Fibroblast of skin of left biceps (primary cell): Measurements from ENCODE around the gene CFHR5.
"Not testable (repeated sequence)": the region's sequence is repeated elsewhere in the genome, so short reads cannot be mapped to it uniquely, and the experiment has no call there.

ENCODE experiments used
- DNase-seq, 2 experiments: peaks; one replicate each; pipeline ENCODE4 v3.0.0-alpha.2; 2013; ENCODE audit warnings: low read depth in 2 of 2

The CFHR5 gene

DNA sequence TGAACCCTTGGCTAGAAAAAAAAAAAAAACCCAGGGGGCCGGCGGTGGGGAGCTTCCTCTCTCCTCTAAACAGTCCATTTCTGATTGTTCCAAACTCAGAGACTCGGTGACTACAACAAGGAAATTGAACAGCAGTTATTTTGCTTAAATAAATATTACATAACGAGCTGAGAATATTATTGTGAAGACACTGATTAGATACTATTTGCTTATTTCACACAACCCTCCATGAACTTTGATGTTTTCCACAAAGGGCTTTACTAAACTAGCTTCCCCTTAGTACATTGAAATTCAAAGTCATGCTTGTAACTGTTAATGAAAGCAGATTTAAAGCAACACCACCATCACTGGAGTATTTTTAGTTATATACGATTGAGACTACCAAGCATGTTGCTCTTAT lies at the start of gene CFHR5:
Gene CFHR5, plus strand, starts transcription at position 279 of the 400 bp plus-strand sequence. Its CDS starts 109 bp downstream, at position 388.
- no peak for DNase-seq

DNA sequence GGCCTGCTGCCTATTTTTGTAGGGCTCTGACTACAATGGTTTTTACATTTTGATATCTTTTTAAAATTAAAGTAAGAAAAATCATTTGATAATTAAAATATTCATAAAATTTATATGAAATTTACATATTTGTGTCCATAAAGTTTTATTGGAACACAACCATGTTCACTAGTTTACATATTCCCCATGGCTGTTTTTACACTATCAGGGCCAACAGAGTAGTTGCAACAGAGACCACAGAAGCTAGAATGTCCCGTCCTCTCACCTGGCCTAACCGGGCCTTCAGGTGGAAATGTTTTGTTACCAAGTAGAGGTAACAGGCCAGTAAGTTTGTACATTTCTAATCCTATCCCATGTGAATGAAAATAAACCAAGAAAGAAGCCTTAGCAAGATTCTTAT lies 44.5 kb upstream of the CFHR5 start:
- DNase-seq, result not testable (repeated sequence)

DNA sequence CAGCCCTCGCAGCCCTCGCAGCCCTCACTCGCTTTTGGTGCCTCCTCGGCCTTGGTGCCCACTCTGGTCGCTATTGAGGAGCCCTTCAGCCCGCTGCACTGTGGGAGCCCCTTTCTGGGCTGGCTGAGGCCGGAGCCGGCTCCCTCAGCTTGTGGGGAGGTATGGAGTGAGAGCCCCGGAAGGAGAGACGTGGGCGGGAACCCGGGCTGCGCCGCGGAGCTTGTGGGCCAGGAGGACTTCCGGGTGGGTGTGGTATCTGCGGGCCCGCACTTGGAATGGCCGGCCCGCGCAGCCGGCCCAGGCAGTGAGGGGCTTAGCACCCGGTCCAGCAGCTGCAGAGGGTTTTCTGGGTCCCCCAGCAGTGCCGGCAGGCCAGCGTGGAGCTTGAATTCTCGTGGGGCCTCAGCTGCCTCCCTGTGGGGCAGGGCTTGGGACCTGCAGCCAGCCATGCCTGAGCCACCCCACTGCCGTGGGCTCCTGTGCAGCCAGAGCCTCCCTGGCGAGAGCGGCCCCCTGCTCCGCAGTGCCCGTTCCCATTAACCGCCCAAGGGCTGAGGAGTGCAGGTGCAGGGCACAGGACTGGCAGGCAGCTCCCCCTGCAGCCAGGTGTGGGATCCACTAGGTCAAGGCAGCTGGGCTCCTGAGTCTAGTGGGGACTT lies 43.7 kb upstream of the CFHR5 start:
- DNase-seq, result no peak

DNA sequence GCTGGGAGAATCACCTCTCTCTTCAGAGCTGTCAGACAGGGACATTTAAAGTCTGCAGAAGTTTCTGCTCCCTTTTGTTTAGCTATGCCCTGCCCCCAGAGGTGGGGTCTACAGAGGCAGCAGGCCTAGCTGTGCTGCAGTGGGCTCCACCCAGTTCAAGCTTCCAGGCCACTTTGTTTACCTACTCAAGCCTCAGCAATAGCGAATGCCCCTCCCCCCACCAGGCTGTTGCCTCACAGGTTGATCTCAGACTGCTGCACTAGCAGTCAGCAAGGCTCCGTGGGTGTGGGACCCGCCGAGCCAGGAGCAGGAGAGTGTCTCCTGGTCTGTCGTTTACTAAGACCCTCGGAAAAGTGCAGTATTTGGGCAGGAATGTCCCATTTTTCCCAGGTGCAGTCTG lies 35.9 kb upstream of the CFHR5 start:
- DNase-seq, result not testable (repeated sequence)

DNA sequence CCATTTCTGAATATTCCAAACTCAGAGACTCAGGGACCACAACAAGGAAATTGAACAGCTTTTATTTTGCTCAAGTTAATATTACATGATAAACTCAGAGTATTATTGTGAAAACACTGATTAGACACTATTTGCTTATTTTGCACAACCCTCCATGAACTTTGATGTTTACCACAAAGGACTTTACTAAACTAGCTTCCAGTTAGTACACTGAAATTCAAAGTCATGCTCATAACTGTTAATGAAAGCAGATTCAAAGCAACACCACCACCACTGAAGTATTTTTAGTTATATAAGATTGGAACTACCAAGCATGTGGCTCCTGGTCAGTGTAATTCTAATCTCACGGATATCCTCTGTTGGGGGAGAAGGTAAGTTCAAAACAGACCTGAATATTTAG lies 33.8 kb upstream of the CFHR5 start, which contains the start of gene CFHR2:
Gene CFHR2, plus strand, starts transcription at position 171 of the 400 bp plus-strand sequence. Its CDS starts 143 bp downstream, at position 314.
- not testable (repeated sequence) for DNase-seq

DNA sequence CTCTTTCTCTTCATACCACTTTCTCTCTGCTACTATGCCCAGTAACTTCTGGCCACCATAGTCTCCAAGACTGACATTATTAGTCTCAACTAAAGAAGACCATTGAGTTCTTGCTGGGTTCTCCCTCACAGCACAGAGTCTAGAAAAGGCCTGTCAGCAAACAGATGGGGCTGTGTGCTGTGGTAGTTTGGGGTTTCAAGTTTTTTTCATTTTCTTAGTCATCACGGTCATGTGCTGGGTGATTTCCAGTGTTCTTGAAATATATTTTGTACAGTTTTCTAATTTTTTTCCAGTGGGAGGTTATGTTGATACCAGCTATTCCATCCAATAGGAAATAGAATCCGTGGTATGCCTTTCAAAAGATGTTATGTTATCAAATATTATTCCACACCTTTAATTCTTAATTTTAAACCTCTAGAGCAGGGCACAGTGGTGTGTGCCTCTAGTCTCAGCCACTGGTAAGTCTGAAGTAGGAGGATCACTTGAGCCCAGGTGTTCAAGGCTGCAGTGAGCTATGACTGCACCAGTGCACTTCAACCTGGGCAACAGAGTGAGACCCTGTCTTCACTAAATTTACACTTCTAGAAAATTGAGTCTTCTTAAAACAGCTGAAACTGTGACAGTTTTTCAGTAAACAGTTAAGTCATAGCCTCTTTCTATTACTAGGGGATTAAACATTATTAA lies 25.5 kb upstream of the CFHR5 start:
- no peak for DNase-seq

DNA sequence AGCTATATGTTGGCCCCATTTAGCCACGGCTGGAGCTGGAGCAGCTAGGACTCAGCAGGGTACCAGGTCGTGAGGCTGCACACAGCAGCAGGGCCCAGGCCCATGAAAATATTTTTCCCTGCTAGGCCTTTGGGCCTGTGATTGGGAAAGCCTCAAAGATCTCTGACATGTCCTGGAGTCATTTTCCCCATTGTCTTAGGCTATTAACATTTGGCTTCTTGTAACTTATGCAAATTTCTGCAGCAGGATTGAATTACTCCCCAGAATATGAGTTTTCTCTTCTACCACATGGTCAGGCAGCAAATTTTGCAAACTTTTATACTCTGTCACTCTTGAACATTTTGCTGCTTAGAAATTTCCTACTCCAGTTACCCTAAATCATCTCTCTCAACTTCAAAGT lies 22.6 kb upstream of the CFHR5 start:
- DNase-seq, result no peak

DNA sequence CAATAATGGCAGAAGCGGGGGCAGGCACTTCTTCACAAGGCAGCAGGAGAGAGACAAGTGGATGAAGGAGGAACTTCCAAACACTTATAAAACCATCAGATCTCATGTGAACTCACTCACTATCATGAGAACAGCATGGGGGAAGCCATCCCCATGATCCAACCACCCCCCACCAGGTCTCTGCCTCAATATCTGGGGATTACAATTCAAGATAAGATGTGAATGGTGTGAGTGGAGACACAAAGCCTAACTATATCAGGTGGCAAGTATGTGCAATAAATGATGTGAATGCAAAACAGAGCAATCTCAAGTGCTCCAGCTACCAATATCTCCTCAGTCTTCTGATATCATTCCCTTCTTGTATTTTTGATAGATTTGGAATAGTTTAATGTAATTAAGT lies 21.4 kb upstream of the CFHR5 start:
- no peak for DNase-seq

DNA sequence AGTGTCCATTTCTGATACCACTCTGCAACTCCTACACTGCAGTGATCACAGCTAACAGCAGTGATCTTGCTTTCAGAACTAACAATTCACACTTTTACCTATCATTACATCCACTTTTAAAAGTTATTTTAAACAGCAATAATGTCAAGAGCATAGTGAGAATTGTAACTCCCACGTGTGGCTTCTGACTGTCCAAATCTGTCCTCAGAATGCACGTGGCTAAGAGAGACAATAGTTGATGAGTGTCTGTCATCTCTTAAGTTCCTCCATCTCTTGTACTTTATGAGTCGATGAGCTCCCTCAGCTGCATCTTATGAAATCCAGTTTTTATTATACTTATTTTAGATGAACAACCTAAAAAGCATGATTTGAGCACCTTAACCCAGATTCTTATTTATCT lies 16.5 kb upstream of the CFHR5 start:
- no peak for DNase-seq

DNA sequence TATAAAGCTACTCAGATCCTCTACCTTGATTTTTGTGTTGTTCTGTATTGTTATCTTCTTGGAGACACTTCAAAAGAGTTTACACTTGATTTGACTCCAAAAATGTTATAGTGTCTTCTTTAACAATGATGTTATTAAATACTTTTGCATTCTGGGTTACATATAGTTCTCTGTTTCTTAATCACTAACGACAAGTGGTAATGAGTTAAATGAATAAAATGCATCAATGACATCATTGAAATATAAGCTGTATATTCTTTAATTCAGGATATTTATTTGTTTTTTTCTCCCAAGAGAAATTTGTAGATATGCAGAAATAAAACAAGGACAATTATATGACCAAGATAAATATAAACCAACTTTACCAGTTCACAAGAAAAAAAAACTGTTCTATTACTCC lies 7.2 kb upstream of the CFHR5 start:
- no peak for DNase-seq

DNA sequence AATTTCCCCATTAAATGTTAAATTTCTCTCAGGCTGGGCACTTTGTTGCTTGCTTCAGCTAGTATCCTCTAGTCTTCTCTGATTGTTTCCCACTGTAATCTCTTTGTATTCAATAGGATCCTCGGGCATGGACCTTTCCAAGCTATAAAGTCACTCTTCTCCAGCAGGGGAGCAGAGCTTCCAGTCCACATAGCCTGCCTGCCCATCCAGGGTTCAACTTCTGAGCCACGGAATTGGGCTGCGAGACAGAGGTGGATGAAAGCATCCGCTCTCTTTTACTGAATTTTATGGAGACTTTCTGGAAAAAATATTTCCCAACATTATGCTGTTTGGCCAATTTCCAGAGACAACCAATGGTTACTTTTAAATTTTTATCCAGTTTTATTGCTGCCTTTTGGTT lies 1.1 kb upstream of the CFHR5 start:
- DNase-seq, result no peak

DNA sequence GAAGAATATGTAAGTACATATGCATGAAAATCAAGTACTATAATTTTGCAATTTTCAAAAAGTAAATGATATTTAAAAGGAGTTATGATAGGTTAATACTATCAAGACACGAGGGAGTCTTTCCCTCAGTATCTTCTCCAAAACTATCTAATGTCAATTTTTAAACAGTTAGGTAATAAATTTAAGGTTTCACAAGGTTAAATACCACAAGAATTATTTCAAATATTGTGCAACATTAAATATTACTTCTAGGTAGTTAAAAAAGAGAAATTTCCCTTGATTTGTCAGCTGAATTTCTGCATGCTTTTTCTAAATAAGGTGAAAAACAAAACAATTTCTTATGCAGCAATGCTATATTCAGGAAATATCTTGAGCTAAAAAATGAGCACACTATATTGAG lies 3.5 kb downstream of the CFHR5 start:
- no peak for DNase-seq

DNA sequence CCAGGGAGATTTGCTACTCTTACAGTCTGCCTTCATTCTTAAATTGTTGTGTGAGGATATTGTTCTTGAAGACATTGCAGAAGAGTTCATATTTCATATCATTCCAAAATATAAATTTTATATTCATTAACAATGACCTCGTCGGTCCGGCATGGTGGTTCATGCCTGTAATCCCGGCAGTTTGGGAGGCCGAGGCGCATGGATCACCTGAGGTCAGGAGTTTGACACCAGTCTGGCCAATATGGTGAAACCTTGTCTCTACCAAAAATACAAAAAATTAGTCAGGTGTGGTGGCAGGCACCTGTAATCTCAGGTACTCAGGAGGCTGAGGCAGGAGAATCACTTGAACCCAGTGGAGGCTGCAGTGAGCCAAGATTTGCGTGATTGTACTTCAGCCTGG lies 4.9 kb downstream of the CFHR5 start:
- DNase-seq, result not testable (repeated sequence)

DNA sequence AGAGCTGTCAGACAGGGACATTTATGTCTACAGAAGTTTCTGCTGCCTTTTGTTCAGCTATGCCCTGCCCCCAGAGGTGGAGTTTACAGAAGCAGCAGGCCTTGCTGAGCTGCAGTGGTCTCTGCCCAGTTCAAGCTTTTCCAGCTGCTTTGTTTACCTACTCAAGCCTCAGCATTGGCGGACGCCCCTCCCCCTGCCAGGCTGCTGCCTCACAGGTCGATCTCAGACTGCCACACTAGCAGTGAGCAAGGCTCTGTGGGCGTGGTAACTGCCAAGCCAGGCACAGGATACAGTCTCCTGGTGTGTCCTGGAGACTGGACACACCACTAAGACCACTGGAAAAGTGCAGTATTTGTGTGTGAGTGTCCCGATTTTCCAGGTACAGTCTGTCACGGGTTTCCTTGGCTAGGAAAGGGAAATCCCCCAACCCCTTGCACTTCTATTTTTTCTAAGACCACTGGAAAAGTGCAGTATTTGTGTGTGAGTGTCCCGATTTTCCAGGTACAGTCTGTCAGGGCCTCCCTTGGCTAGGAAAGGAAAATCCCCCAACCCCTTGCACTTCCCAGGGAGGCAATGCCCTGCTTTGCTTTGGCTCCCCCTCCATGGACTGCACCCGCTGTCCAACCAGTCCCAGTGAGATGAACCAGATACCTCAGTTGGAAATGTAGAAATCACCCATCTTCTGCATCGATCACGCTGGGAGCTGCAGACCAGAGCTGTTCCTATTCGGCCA lies 14.7 kb downstream of the CFHR5 start:
- DNase-seq, result not testable (repeated sequence)

DNA sequence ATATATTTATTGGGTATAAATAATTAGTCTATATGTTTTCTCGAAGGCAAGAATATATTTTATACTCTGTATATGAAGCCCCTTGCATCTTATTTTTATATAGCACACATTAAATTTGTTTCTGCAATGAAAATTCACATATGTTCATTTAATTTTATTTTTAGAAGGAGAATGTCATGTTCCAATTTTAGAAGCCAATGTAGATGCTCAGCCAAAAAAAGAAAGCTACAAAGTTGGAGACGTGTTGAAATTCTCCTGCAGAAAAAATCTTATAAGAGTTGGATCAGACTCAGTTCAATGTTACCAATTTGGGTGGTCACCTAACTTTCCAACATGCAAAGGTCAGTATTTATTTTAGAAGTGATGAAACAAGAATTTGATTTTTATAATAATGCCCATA lies 16.6 kb downstream of the CFHR5 start:
- DNase-seq, result no peak

DNA sequence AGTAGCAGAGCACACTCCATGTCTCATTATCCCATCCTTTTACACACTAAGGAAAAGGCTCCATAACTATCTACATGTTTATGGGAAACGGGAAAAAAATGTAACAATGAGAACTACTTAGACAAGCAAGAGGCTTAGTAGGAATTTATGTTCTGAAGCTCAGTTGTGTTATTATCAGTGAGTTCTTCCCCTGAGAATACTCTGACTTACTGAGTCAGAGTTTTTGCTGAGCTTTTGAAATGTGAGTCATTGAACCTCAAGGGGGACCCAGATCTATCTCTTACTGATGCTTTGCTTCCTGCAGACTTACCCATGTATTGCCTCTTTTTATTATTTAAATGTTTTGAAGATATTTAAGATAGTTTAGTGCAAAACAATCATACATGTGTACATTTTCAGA lies 20.1 kb downstream of the CFHR5 start:
- peak; percentile 62 to 72 for DNase-seq

DNA sequence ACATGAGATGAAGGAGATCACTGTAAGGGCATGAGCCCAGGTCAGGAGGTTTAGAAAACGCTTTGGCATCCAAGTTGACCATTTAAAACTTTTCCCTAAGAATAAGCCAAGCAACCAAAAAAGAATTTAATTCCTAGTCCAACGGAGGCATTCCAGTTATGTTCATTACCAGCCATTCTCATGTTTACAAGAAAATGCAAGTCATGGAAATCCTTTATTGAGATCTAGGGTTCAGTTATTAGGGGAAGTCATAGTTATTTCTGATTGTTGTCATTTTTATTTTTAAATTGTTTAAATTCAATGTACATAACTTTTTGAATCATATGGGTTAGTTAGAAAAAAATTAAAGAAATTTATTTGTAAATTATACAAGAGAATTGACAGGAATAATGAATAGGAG lies 24.5 kb downstream of the CFHR5 start:
- DNase-seq, result no peak

DNA sequence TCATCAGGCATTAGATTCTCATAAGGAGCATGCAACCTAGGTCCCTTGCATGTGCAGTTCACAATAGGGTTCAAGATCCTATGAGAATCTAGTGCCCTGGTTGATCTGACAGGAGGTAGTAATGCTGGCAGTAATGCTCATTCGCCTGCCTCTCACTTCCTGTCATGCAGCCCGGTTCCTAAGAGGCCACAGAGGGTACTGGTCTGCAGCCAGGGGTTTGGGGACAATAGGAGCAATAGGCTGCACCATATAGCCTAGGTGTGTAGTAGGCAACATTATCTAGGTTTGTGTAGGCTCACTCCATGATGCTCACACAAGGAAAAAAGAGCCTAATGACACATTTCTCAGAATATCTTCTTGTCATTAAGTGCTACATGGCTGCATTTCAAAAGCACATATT lies 25.8 kb downstream of the CFHR5 start:
- DNase-seq, result no peak

DNA sequence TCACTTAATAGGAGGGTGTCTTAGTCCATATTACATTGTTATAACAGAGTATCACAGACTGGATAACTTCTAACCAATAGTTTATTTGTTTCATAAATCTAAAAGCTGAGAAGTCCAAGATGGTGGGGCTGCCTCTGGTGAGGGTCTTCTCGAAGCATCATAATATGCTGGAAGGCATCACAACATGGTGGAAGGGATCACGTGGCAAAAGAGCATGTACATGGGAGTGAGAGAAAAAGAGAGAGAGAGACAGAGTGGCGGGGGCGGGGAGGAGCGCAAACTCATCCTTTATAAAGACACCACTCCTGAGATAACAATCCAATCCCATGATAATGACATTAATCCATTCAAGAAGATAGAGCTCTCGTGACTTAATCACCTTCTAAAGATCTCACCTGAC lies 31.5 kb downstream of the CFHR5 start:
- DNase-seq, result no peak

DNA sequence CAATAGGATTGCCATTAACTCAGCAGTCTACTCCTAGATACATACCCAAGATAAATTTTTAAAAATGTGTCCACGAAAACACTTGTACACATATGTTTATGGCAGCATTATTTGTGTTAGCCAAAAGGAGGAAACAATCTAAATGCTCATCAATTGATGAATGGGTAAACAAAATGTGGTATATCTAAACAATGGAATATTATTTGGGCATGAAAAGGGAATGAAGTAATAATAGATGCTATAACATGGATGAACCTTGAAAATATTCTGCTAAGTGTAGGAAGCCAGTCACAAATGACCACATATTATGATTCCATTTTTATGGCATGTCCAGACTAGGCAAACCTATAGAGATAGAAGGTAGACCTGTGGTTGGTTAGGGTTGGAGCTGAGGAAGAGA lies 34.3 kb downstream of the CFHR5 start:
- DNase-seq, result no peak

DNA sequence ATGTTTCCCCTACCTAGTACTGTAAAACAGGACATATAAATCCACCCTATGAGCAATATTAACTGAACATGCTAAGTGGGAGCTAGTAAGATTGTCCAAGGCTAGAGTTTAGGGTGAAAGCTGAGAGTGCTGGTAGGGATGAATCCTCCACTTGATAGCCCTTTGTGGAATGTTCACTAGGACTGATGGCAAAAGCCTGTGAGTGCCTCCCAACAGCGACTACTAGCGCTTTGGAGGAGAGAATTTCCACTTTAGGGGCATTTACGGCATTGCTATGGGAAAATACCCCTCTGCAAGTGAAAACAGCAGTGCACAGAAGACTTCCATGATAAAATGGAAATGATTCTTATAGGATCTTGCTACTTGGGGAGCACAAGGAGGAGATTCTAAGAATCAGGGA lies 35.9 kb downstream of the CFHR5 start:
- no peak for DNase-seq

DNA sequence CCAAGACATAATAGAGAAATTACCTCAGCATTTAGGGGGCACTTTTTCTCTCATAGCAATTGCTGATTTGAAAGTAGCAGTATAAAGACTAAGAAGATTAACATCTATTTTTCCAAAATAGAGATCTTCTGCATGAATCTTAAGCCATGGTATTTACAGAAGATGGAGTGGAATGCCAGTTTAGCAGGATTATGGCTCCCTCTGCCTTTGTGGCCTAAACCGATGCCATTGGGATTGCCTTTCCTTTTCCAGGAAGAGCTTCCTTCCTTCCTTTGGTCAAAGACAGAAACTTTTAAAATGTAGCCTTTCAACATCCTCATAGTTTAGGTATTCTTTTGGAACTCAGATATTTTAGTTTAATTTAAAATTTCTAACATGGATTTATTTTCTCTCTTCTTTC lies 39.4 kb downstream of the CFHR5 start:
- DNase-seq, result no peak
